Stimulated activated CD8-positive, alpha-beta memory T cell treated with anti-CD3 and anti-CD28 coated beads, Interleukin-4, amount 100 ng/mL, for 1 hour (primary cell): ENCODE measurements around the gene RPS8.
"Not testable (repeated sequence)": the region's sequence is repeated elsewhere in the genome, so short reads cannot be mapped to it uniquely, and the experiment has no call there.

Experiments
- DNase-seq, 2 donors: peaks; one replicate each; pipeline ENCODE4 v3.0.0-alpha.2; 2020; ENCODE audit warnings: low read depth in 2 of 2, low spot score in 1 of 2

Gene RPS8

GRCh38 chr1:44780583-44781121, 5.3 kb downstream of the RPS8 start:
- no peak for DNase-seq

- DNase-seq: no peak
Observed at GRCh38 chr1:44783697-44784093, 8.4 kb downstream of the RPS8 start.

- DNase-seq: no peak
Observed at GRCh38 chr1:44784094-44785028, 9.0 kb downstream of the RPS8 start.

- no peak for DNase-seq
Observed at GRCh38 chr1:44785029-44785380, 9.7 kb downstream of the RPS8 start.

- DNase-seq: no peak
Observed at GRCh38 chr1:44785501-44786137, 10.3 kb downstream of the RPS8 start.

GRCh38 chr1:44786138-44786840, 10.9 kb downstream of the RPS8 start:
- DNase-seq: peak in 1 of 2 donors; percentile 63

GRCh38 chr1:44786841-44787426, 11.6 kb downstream of the RPS8 start:
- DNase-seq: no peak

- DNase-seq: no peak
Observed at GRCh38 chr1:44787506-44787905, 12.2 kb downstream of the RPS8 start.

- DNase-seq: no peak
Observed at GRCh38 chr1:44788120-44788860, 12.9 kb downstream of the RPS8 start, which contains the start of gene BEST4. Gene BEST4 (minus strand): TSS chr1:44788170. CDS start chr1:44787705, 465 bp downstream.

GRCh38 chr1:44790968-44791801, 15.8 kb downstream of the RPS8 start:
- DNase-seq: no peak

- DNase-seq: no peak
Observed at GRCh38 chr1:44792736-44793502, 17.6 kb downstream of the RPS8 start.

GRCh38 chr1:44797886-44798285, 22.5 kb downstream of the RPS8 start:
- DNase-seq: not testable (repeated sequence)

- no peak for DNase-seq
Observed at GRCh38 chr1:44798481-44799365, 23.4 kb downstream of the RPS8 start.

GRCh38 chr1:44799770-44800584, 24.6 kb downstream of the RPS8 start, which contains the start of gene PLK3:
Gene PLK3 (plus strand): TSS chr1:44800377. CDS start chr1:44800464, 87 bp downstream.
- DNase-seq: peak; percentile 94 to 97

GRCh38 chr1:44801491-44802305, 26.4 kb downstream of the RPS8 start:
- no peak for DNase-seq
